Germinal center (tissue), 1 donor: ENCODE measurements around the gene ZMYM4.
"Not testable (repeated sequence)": the region's sequence is repeated elsewhere in the genome, so short reads cannot be mapped to it uniquely, and the experiment has no call there.

Source experiments
- DNase-seq: peaks from one replicate; pipeline ENCODE4 v3.0.0; 2012; ENCODE audit warnings: mixed read lengths, low spot score

ZMYM4 gene

DNA sequence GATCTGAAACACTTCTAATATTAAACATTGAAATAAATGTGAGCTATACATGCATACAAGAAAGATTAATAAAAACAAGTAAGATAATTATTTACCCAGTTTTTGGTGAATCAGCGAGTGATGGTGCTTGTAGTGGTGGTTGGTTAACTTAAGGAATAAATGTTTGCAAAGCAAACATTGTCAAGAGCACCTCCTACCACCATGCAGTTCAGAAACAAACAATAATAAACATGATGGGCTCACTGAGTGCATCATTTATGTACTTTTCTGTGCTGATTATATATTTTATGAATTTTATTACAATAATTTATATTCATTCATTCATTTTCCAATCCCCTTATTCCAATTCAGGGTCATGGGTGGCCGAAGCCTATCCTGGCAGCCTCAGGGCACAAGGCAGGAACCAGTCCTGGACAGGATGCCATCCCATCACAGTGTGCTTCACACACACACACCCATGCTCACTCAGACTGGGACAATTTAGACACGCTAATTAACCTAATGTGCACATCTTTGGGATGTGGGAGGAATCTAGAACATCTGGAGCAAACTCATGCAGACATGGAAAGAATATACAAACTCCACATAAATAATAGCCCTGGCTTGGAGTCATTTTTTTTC, 57.8 kb downstream of the ZMYM4 start:
- DNase-seq = no peak

DNA sequence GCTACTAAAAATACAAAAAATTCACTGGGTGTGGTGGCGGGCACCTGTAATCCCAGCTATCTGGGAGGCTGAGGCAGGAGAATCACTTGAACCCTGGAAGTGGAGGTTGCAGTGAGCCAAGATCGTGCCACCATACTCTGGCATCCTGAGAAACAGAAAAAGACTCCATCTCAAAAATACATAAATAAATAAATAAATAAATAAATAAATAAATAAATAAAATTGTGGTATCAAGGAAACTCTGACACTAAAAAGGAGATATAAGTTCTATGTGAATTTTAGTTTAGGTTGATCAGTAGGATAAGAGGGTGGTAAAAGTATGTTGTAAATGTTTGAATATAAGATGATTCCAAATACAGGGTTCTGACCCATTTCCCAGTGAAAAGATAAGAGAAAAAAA, 63.1 kb downstream of the ZMYM4 start:
- not testable (repeated sequence) for DNase-seq

DNA sequence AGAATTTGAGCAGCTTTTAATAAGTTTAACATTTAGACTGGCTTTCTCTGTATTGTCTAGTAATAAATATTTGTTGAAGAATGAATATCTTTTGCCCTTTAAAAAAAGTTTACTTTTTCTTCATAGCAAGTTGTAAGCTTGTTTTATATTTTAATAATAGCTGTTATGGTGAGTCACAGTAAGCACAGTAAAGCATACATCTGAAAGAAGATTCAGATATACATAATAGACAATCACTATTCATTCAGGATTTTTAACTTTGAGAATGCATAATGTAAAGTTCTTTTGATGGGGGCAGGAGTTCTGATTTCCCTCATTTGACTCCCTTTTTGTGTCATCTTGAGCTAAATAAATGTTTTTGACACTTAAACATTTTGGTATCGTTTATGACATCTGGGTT, 66.0 kb downstream of the ZMYM4 start:
- DNase-seq = no peak

DNA sequence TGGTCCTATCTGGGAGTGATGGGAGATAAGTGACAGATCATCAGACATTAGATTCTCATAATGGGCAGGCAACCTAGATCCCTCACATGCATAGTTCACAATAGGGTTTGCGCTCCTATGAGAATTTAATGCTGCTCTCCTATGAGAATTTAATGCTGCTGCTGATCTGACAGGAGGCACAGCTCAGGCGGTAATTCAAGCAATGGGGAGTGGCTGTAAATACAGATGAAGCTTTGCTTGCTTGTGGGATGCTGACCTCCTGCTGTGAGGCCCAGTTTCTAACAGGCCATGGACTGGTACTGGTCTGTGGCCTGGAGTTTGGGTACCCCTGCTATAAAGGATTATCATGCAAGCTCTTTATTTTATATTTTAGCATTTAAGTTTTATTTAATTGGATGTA, 72.0 kb downstream of the ZMYM4 start:
- no peak for DNase-seq

DNA sequence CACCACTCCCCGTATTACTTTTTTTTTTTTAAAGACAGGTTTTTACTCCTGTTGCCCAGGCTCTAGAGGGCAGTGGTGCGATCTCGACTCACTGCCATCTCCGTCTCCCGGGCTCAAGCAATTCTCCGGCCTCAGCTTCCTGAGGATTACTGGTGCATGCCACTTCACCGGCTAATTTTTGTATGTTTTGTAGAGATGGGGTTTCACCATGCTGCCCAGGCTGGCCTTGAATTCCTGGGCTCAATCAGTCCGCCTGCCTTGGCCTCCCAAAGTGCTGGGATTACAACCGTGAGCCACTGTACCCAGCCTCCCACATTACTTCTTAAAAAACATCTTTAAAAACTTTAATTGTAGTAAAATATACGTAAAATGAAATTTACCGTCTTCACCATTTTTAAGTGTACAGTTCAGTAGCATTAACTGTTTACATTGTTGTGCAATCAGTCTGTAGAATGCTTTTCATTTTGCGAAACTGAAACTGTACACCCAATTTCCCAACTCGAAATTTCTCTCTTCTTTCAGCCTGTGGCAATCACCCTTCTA, 77.0 kb downstream of the ZMYM4 start:
- DNase-seq = no peak

DNA sequence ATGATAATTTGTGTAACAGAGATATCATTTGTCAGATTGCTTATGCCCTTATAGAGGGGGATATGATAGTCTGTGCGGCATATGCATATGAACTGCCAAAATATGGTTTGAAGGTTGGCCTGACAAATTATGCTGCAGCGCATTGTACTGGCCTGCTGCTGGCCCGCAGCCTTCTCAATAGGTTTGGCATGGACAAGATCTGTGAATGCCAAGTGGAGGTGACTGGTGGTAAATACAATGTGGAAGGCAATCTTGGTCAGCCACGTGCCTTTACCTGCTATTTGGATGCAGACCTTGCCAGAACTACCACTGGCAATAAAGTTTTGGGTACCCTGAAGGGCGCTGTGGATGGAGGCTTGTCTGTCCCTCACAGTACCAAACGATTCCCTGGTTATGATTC, 82.4 kb downstream of the ZMYM4 start:
- no peak for DNase-seq

DNA sequence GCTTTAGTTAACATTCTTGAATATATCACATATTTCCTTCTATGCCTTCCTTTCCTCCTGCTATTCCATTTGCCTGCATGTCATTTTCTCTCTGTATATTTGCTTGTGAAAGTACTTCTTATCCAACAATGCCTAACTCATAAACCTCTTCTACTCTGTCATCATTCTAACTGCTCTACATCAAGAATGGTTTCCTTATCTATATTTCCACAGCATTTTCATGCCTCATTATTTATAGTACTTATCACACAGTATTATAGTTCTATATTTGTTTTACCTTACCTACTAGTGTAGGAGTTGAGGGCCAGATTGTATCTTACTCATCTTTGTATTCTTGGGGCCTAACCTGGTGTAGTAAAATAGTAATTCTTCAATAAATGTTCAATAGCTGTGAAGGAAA, 91.5 kb downstream of the ZMYM4 start:
- DNase-seq = no peak

DNA sequence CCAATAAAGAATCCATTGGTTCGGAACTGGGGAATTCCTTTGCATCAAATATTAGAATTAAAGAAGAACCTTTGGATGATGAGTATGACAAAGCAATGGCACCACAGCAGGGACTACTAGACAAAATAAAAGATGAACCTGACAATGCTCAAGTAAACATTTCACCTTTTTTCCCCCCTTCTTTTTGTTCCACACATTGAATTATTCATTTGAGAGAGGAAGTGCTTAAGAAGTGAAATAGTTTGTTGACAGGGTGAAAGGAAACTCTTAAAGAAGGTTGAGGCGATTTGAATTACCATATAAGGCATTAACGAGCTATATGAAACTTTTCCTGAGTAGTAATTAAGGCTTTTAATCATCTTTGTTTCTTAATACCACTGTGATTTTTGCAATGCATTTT, 93.1 kb downstream of the ZMYM4 start:
- DNase-seq = no peak

DNA sequence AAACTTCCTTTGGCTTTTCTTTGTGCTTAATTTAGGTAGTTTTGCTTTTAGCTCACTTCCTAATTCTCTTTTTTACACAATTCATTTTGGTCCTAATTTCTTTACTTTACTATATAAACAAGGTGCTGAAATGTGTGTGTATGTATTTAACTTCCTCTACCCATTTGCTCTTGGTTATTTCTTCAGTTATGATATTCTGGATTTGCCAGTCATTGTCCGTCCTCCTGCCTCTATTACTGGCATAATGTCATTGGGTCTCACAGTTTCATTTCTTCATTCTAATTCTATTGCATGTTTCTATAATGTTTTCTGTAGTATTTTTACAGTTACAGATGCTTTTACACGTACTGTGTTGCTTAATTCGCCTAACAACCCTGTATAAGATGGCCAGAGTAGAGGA, 96.2 kb downstream of the ZMYM4 start:
- DNase-seq = peak; percentile 48

DNA sequence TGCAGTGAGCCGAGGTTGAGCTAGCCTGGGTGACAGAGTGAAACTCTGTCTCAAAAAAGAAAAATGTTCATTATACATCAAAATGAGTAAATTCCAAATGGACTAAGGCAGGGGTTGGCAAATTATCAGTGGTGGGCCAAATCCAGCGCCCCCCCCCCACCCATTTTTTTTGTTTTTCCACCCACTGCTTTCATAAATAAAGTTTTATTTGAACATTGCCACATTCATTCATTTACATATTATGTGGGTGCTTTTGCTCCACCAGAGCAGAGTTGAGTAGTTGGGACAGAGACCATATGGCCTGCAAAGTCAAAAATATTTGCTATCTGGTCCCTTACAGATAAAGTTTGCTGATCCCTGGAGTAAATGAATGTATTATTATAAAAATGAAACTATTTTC, 99.4 kb downstream of the ZMYM4 start:
- DNase-seq = no peak

DNA sequence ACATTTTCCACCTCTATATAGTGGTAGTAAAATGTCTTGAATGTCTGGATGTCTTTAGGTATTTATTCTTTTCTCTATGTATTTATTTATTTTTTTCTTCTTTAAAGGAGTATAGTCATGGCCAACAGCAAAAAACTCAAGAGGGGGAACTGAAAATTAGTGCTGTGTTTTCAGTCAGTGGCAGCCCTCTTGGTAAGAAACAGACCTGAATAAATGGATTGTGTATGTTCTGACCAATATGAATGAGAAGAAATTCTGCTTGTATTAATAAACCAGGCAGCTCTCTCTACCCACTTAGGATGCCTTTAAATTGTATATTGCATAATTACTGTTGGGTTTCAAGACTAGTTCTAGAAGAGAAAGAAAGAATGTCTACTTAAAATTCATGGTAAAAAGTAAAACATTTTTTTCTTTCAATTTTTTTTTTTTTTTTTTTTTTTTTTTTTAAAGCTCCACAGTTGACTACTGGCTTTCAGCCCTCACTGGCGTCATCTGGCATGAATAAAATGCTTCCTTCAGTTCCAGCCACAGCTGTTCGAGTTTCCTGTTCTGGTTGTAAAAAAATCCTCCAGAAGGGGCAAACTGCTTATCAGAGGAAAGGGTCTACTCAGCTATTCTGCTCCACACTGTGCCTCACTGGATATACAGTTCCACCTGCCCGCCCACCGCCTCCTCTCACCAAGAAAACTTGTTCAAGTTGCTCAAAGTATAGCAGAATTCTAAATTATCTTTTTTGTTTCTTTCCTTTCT, 101.6 kb downstream of the ZMYM4 start:
- DNase-seq = no peak

DNA sequence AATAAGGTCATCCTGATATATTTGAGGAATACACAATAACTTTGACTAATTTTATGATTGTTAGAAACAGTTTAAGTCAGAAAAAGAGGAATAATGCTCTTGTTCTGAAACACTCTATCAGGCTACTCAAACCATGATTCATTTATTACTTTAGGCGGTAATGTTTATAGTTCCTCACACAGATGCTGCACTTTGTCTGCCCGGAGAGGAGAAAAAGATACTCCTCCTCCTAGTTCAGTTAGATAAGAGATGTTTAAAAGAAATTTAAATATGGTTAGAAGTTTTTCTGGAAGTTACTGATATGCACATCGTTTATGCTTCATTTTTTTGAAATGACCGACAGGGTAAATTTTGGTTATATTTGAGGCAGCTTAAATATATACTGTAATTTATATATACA, 103.0 kb downstream of the ZMYM4 start:
- DNase-seq = no peak

DNA sequence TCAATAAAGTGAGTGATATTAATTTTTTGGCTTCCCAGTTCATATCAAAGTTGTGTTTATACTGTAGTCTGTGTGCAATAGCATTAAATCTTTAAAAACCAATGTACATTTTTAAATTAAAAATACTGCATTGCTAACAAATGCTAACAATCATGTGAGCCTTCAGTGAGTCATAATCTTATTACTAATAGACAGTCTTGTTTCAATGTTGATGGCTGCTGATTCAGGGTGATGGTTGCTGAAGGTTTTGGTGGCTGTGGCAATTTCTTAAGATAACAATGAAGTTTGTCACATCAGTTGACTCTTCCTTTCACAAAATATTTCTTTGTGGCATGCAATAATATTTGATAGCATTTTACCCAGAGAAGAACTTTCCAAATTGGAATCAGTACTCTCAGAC, 109.0 kb downstream of the ZMYM4 start:
- DNase-seq = no peak

DNA sequence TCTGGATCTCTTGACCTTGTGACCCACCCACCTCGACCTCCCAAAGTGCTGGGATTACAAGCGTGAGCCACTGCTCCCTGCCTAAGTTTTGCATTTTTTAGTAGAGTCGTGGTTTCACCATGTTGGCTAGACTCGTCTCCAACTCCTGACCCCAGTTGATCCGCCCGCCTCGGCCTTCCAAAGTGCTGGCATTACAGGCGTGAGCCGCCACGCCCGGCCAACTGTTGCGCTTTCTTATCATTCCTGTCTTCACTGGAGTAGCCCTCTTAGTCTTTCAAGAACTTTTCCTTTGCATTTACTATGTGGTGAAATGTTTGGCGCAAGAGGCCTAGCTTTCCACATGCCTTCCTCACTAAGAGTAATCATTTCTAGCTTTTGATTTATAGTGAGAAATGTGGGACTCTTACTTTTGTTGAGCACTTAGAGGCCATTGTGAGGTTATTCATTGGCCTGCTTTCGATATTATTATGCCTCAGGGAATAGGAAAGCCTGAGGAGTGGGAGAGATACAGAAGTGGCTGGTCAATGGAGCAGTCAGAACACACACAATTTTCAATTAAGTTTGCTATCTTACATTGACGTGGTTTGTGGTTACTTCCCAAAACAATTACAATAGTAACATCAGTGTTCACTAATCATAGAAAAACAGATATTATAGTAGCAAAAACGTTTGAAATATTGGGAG, 111.0 kb downstream of the ZMYM4 start:
- DNase-seq = no peak

DNA sequence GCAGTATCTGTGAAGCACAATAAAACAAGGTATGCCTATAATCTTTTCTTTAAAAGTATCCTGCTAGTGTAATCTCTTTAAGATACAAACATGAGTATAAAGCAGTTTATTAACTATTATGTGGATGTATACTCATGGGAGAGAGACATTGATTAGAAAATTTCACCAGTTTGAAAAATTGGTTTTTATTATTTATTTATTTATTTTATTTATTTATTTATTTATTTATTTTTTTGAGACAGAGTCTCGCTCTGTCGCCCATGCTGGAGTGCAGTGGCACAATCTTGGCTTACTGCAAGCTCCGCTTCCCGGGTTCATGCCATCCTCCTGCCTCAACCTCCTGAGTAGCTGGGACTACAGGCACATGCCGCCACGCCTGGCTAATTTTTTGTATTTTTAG, 111.6 kb downstream of the ZMYM4 start:
- DNase-seq = not testable (repeated sequence)

DNA sequence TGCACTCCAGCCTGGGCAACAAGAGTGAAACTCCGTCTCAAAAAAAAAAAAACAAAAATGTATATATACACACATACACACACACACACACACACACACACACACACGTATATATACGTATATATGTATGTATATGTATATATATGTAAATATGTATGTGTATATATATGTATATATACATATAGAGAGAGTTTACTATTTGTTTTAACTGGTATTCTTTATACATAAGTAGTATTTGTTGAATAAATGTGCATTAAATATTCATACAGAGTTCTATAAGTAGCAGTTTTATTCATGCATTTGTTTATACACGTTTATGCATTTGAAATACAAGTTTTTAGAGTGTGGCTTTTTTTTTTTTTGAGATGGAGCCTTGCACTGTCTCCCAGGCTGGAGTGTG, 113.6 kb downstream of the ZMYM4 start:
- no peak for DNase-seq

DNA sequence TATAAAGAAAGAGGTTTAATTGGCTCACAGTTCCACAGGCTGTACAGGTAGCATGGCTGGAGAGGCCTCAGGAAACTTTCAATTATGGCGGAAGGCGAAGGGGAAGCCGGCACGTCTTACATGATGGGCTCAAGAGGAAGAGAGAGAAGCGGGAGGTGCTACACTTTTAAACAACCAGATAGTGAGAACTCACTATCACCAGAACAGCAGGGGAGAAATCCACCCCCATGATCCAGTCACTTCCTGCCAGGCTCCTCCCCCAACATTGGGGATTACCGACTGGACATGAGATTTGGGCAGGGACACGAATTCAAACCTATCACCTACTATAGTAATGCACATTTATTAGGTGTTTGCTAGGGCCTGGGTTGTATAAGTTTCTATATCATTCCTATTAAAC, 117.8 kb downstream of the ZMYM4 start:
- no peak for DNase-seq

DNA sequence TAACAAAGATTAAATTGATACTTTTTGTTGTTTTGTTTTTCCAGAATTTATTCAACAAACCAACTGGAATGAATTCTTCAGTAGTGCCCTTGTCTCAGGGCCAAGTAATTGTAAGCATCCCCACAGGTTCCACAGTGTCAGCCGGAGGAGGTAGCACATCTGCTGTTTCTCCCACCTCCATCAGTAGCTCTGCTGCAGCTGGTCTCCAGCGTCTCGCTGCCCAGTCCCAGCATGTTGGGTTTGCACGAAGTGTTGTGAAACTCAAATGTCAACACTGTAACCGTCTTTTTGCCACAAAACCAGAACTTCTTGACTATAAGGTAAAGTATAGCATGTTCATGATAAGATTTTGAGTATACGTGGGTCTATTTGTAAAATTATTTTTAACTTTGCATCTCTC, 118.5 kb downstream of the ZMYM4 start:
- DNase-seq = no peak

DNA sequence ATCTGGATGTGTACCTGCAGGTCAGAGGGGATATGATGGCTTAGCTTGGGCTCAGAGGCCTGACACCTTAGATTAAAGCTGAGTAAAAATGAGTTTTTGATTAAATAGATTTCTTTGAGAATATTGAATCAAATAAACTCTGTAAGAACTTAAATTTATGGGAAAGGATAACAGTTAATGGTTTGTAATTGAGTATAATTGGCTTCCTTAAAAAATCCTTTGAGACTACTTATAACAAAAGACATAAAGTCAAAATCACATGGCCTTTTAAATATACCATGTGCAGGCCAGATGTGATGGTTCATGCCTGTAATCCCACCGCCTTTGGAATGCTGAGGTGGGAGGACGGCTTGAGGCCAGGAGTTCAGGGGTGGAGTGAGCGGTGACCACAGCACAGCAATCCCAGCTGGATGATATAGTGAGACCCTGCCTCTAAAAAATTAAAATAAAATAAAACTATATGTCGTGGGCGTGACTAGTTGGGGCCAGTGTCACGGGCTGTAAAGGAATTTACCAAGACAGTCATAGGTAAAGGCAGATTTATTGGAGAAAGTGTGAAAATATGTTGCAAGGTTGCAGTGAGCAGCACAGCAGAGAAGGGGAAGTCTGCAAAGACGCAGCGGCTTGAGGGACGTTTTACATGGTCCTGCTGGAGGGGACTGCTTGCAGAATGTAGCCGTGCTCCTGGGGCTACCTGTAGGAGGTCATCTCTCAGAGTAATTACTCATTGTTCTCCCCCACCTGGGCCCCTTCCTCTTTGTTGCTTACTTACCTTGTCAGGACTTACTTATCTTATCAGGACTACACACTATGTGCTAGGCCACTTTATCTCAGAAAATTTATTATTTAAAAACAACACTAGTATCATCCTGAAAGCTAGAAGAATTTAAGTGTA, 122.3 kb downstream of the ZMYM4 start:
- no peak for DNase-seq

DNA sequence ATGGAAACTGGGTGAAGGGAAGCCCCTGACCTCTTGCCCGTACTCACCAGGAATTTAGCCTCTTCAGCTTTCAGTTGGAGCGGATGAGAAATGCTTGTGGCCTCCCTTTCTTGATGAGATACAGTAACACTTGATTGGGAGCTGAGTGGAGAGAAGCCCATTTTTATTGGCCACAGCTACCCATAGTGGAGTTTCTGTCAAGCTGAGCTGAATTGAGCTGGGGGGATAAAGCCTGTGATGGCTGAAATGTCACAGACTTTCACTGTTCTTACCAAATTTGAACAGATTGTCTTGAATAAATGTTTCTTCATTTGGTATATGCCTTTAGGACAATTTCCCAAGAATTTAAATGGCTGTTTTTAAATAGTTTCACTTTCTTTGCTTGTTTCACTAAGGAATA, 125.9 kb downstream of the ZMYM4 start:
- DNase-seq = no peak

DNA sequence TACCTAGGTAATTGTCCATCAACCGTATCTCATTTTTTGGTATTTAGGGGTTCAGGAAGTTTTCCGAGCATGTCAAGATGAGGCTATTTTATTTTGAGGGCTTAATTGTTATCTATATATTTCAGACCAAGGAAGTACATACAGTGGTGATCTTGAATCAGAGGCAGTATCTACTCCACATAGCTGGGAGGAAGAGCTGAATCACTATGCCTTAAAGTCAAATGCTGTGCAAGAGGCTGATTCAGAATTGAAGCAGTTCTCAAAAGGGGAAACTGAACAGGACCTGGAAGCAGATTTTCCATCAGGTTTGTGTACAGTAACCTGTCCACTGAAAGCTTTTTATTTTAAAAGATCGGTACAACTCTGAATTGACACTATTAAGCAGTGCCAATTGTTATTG, 130.2 kb downstream of the ZMYM4 start:
- DNase-seq = no peak

DNA sequence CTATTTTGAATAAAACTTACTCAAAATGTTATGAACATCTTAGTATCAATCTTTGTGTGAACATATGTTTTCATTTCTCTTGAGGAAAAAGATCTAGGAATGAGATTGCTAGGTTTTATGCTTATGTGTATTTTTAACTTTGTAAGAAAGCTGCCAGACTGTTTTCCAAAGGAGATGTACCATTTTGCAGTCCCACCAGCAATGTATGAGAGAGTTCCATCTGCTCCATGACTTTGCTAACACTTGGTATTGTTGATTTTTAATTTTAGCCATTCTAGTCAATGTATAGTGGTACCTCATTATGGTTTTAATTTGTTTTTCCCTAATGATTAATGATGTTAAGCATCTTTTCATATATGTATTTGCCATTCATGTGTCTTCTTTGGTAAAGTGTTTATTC, 132.5 kb downstream of the ZMYM4 start:
- DNase-seq = no peak
